Esophagus muscularis mucosa (tissue), 4 donors: Measurements from ENCODE around the gene CLASP1.

Experiments used
- CTCF ChIP-seq, 3 experiments: fragments of 200-600 bp in 2 of 3; fragments of 450-650 bp in 1 of 3; sonication (generic) in 2 of 3; IDR thresholded peaks; one replicate each; pipeline ENCODE4 v1.5.1; 2017 to 2019; ENCODE audit warnings: antibody characterized with exemption in 3 of 3, mild to moderate bottlenecking in 2 of 3, moderate library complexity in 1 of 3
- EP300 ChIP-seq: sonication (generic); formaldehyde crosslinking; IDR thresholded peaks from one replicate; pipeline ENCODE4 v1.6.1; 2017; ENCODE audit warnings: antibody characterized with exemption
- POLR2A ChIP-seq: fragments of 450-650 bp; IDR thresholded peaks from one replicate; pipeline ENCODE4 v1.6.1; 2017; ENCODE audit warnings: antibody characterized with exemption, moderate library complexity, mild to moderate bottlenecking, low read depth

- TF ChIP-seq POLR2A (no peak), CTCF (IDR thresholded peaks at IDR 0.05) (no peak), EP300 (no peak)
Observed at GRCh38 chr2:121564905-121565304, 84.4 kb downstream of the CLASP1 start.
